Measurements from ENCODE around the gene PARVG. TPM values are rescaled to one million over a fixed set of nuclear protein-coding genes. Genes with fewer than 3 reads are reported as not detected.

The PARVG gene
- total and polyA plus RNA-seq, 2 donors (not counting 3 experiments of a cell fraction or from before 2014, with no cell fraction given) = 0.82 TPM; not detected in 1

- ChIA-PET POLR2A (no interaction called here), CTCF (no interaction called here)
- FAIRE-seq (no peak), DNase-seq (ENCODE audit: low read depth, low spot score) (no peak)
- Histone ChIP-seq H3K4me3 (replicated peaks in 1 of 3; ENCODE audit: insufficient read depth in 1 of 3, low read depth in 1 of 3, low read length in 3 of 3) (no peak overlapping the region), H3K4me2 (ENCODE audit: insufficient read depth, low read length) (no peak overlapping the region), H3K9me3 (replicated peaks; ENCODE audit: control insufficient read depth, insufficient read depth, low read length) (no peaks in the 10 kb centered on the region), H2AFZ (ENCODE audit: low read depth, low read length) (no peak overlapping the region), H3K4me1 (ENCODE audit: control insufficient read depth, extremely low read depth, insufficient read depth, low read length) (no peaks in the 10 kb centered on the region), H3K27me3 (ENCODE audit: control insufficient read depth in 2 of 2, insufficient read depth in 2 of 2, low read length in 2 of 2) (no peaks in the 10 kb centered on the region), H3K9me1 (replicated peaks; ENCODE audit: control insufficient read depth, extremely low read depth, insufficient read depth, low read length) (no peaks in the 10 kb centered on the region), H3K9ac (replicated peaks; ENCODE audit: extremely low read depth, insufficient read depth, low read length) (no peak overlapping the region), H3K79me2 (ENCODE audit: control insufficient read depth, insufficient read depth, low read length) (no peaks in the 10 kb centered on the region), H4K20me1 (replicated peaks; ENCODE audit: control insufficient read depth, extremely low read depth, insufficient read depth, low read length) (no peaks in the 10 kb centered on the region), H3K36me3 (ENCODE audit: control insufficient read depth in 2 of 2, extremely low read depth in 1 of 2, insufficient read depth in 2 of 2, low read length in 2 of 2) (peaks cover 4 to 24% of the 10 kb centered on the region in 2 experiments), H3K27ac (ENCODE audit: insufficient read depth, low read depth, low read length) (no peak overlapping the region)
- dilution Hi-C loops (cut with MboI; ENCODE audit: extremely low pct_ligation_motif_present, low sequenced_read_pairs) = no loop called here
- intact Hi-C loops (cut with micrococcal nuclease) = no loop called here
- TF ChIP-seq MYC (IDR thresholded peaks at IDR 0.05; ENCODE audit: low read depth, low read length) = no peak
- TF ChIP-seq JUN (IDR thresholded peaks at IDR 0.05; ENCODE audit: borderline replicate concordance, insufficient read depth, insufficient read length, low read depth) = no peak
- no peak for TF ChIP-seq FOS (IDR thresholded peaks at IDR 0.05; ENCODE audit: borderline replicate concordance, insufficient read depth, low read length)
- no peak for TF ChIP-seq GATA2 (IDR thresholded peaks at IDR 0.05; ENCODE audit: insufficient read depth, insufficient read length, low read depth, low read length)
- TF ChIP-seq MAX (IDR thresholded peaks at IDR 0.05; ENCODE audit: insufficient read depth, insufficient read length) = no peak
- TF ChIP-seq POLR2A (IDR thresholded peaks at IDR 0.05; ENCODE audit: low read depth, low read length) = no peak
- TF ChIP-seq EZH2 (IDR thresholded peaks at IDR 0.05; ENCODE audit: borderline replicate concordance, low read depth, low read length, severe bottlenecking) = no peak
- no peak for TF ChIP-seq CTCF (IDR thresholded peaks at IDR 0.05; ENCODE audit: extremely low read depth in 1 of 2, insufficient read depth in 1 of 2, low read depth in 1 of 2, low read length in 2 of 2)
- TF ChIP-seq POLR2AphosphoS5 (IDR thresholded peaks at IDR 0.05; ENCODE audit: insufficient read depth, low read depth, low read length) = no peak
- no TSS peak for BruUV-seq (replicated peaks)
These were observed 22.7 kb upstream of the PARVG start for GRCh38 chr22:44157916-44158618.

Measured in endothelial cell of umbilical vein (primary cell).